Endothelial cell of umbilical vein (primary cell): Measurements from ENCODE around the gene LBHD2. TPM values are rescaled to one million over a fixed set of nuclear protein-coding genes. Genes with fewer than 3 reads are reported as not detected.

Experiments used
- BruUV-seq: library from RNA; stranded (reverse); fragments of 400-500 nt; replicated peaks from 2 replicates; lab custom pipeline; 2021; lab: Mats Ljungman, UMichigan
- CTCF ChIA-PET: fragments of 300-600, 350-600 bp; sonication (Branson Sonifier 250); formaldehyde crosslinking; loops from one replicate; lab custom pipeline; 2021; ENCODE audit warnings: antibody characterized with exemption, inconsistent platforms; lab: Charles Lee
- POLR2A ChIA-PET: fragments of 300-600, 350-600 bp; sonication (Branson Sonifier 250); formaldehyde crosslinking; loops from one replicate; lab custom pipeline; 2021; ENCODE audit warnings: antibody characterized with exemption, inconsistent platforms; lab: Charles Lee
- DNase-seq: peaks from one replicate; pipeline ENCODE4 v3.0.0-alpha.2; 2011; ENCODE audit warnings: low read depth, low spot score
- FAIRE-seq: peaks from 2 replicates; lab custom pipeline; 2011; peaks lifted over from hg19 to GRCh38; lab: Jason Lieb, UNC
- H2AFZ ChIP-seq: 2 replicates; pipeline ENCODE4 v1.6.0; 2012; ENCODE audit warnings: low read depth, low read length, control low read depth, inconsistent platforms
- H3K27ac ChIP-seq: 2 replicates; pipeline ENCODE4 v1.5.1; 2011; ENCODE audit warnings: low read depth, mild to moderate bottlenecking, control low read depth, low read length, moderate library complexity; ENCODE audit not compliant: insufficient read depth
- H3K27me3 ChIP-seq, 2 experiments: 2 replicates each; pipeline versions ENCODE4 v1.6.0 to v1.6.1; 2011; ENCODE audit warnings: low read length in 2 of 2, mixed read lengths in 1 of 2; ENCODE audit not compliant: control insufficient read depth in 2 of 2, insufficient read depth in 2 of 2
- H3K36me3 ChIP-seq, 2 experiments: 2 replicates in 1 of 2; 3 replicates in 1 of 2; pipeline ENCODE4 v1.5.1; 2011; ENCODE audit warnings: low read length in 2 of 2, mild to moderate bottlenecking in 1 of 2, moderate library complexity in 1 of 2; ENCODE audit not compliant: control insufficient read depth in 2 of 2, insufficient read depth in 2 of 2; ENCODE audit errors: extremely low read depth in 1 of 2
- H3K4me1 ChIP-seq: 3 replicates; pipeline ENCODE4 v1.5.1; 2011; ENCODE audit warnings: mild to moderate bottlenecking, low read length; ENCODE audit not compliant: control insufficient read depth, insufficient read depth; ENCODE audit errors: extremely low read depth
- H3K4me2 ChIP-seq: 2 replicates; pipeline ENCODE4 v1.6.1; 2011; ENCODE audit warnings: low read length, control low read depth, mixed read lengths; ENCODE audit not compliant: insufficient read depth
- H3K4me3 ChIP-seq, 3 experiments: fragments of 200-600 bp in 1 of 3; sonication (generic), shearing (Covaris generic) in 1 of 3; replicated peaks in 1 of 3; 2 replicates each; pipeline ENCODE4 v1.5.1; 2011 to 2016; ENCODE audit warnings: control low read depth in 3 of 3, low read length in 3 of 3, mild to moderate bottlenecking in 2 of 3, inconsistent platforms in 1 of 3, low read depth in 1 of 3, moderate library complexity in 1 of 3; ENCODE audit not compliant: insufficient read depth in 1 of 3
- H3K79me2 ChIP-seq: 2 replicates; pipeline ENCODE4 v1.6.0; 2012; ENCODE audit warnings: low read length, inconsistent platforms; ENCODE audit not compliant: control insufficient read depth, insufficient read depth
- H3K9ac ChIP-seq: replicated peaks from 2 replicates; pipeline ENCODE3; 2011; ENCODE audit warnings: low read length, control low read depth; ENCODE audit not compliant: insufficient read depth; ENCODE audit errors: extremely low read depth
- H3K9me1 ChIP-seq: replicated peaks from 3 replicates; pipeline ENCODE4 v1.6.0; 2011; ENCODE audit warnings: mild to moderate bottlenecking, low read length; ENCODE audit not compliant: control insufficient read depth, insufficient read depth; ENCODE audit errors: extremely low read depth
- H3K9me3 ChIP-seq: replicated peaks from 2 replicates; pipeline ENCODE4 v1.5.1; 2012; ENCODE audit warnings: low read length, inconsistent platforms; ENCODE audit not compliant: control insufficient read depth, insufficient read depth
- H4K20me1 ChIP-seq: replicated peaks from 2 replicates; pipeline ENCODE3; 2011; ENCODE audit warnings: mild to moderate bottlenecking, low read length; ENCODE audit not compliant: control insufficient read depth, insufficient read depth; ENCODE audit errors: extremely low read depth
- CTCF ChIP-seq, 2 donors: IDR thresholded peaks; 1 replicate in 1 of 2; 2 replicates in 1 of 2; pipeline ENCODE4 v1.5.1; 2011; ENCODE audit warnings: low read length in 2 of 2, mild to moderate bottlenecking in 2 of 2, moderate library complexity in 2 of 2, control low read depth in 1 of 2, inconsistent platforms in 1 of 2, low read depth in 1 of 2; ENCODE audit not compliant: insufficient read depth in 1 of 2; ENCODE audit errors: extremely low read depth in 1 of 2
- GATA2 ChIP-seq: IDR thresholded peaks from 2 replicates; pipeline ENCODE4 v1.7.0; 2011; ENCODE audit warnings: low read depth, mild to moderate bottlenecking, moderate library complexity, mixed read lengths, low read length; ENCODE audit not compliant: insufficient read length, insufficient read depth
- MYC ChIP-seq: IDR thresholded peaks from one replicate; pipeline ENCODE4 v1.6.1; 2011; ENCODE audit warnings: mild to moderate bottlenecking, low read depth, low read length
- POLR2A ChIP-seq: IDR thresholded peaks from 2 replicates; pipeline ENCODE4 v1.6.1; 2012; ENCODE audit warnings: low read depth, mild to moderate bottlenecking, control low read depth, low read length
- POLR2AphosphoS5 ChIP-seq: IDR thresholded peaks from 2 replicates; pipeline ENCODE4 v1.6.1; 2012; ENCODE audit warnings: low read depth, mild to moderate bottlenecking, control low read depth, low read length, moderate library complexity; ENCODE audit not compliant: insufficient read depth
- dilution Hi-C: fragments of 300-500 bp; cut with MboI; formaldehyde crosslinking; loops from one replicate; pipeline ENCODE4 v1.15.0; 2019; ENCODE audit warnings: low sequenced_read_pairs; ENCODE audit not compliant: extremely low pct_ligation_motif_present
- intact Hi-C: fragments of 100-400 bp; cut with micrococcal nuclease; formaldehyde crosslinking; loops from one replicate; pipeline ENCODE4 v1.10.0; 2022
- polyA plus RNA-seq, 4 experiments: library from polyadenylated mRNA; depleted of rRNA in 3 of 4; stranded (reverse) in 3 of 4; unstranded in 1 of 4; fragments of >200 nt; gene quantifications; 2 replicates each; pipeline versions ENCODE4 v1.2.1 to v1.2.3, GENCODE V29; 2011 to 2012; ENCODE audit warnings: missing spikeins in 1 of 4
- total RNA-seq: library from RNA; stranded (reverse); gene quantifications from 2 replicates; pipeline ENCODE4 v1.2.3, GENCODE V29; 2021
- TF ChIP-seq, protein P1 (sequence below): IDR thresholded peaks from 2 replicates; pipeline ENCODE4 v1.6.1; 2011; ENCODE audit not compliant: insufficient read depth, insufficient read length

Gene LBHD2
- total and polyA plus RNA-seq, 2 donors (not counting 3 experiments of a cell fraction or from before 2014, with no cell fraction given), result not detected

DNA sequence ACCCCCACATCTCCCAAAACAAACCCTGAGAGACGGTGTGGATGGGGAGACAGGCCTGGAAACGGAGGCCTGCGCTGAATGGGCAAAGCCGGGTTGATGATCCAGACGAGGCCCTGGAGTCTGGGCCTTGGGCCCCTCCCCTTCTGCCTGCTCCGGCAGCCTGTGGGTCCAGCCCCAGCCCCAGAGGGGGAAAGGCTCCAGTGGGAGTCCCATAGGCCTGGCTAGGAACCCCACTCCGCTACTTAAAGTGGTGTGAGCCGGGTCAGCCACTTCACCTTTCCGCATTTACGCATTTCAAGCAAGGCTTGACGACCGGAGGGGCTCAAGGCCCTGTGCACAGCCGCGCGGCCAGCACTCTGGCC, 38.6 kb downstream of the LBHD2 start:
- FAIRE-seq, result no peak
- Histone ChIP-seq H4K20me1 (no peaks in the 10 kb centered on the region), H3K36me3 (no peaks in the 10 kb centered on the region), H3K4me3 (no peak overlapping the region), H3K4me2 (peak overlapping the region; percentile 1), H3K9me3 (no peaks in the 10 kb centered on the region), H3K4me1 (peaks cover 32% of the 10 kb centered on the region), H3K27ac (peak overlapping the region; percentile 42), H3K79me2 (no peaks in the 10 kb centered on the region), H3K9ac (peak overlapping the region; percentile 4), H2AFZ (peak overlapping the region; percentile 9), H3K9me1 (no peaks in the 10 kb centered on the region), H3K27me3 (no peaks in the 10 kb centered on the region)
- no peak for TF ChIP-seq CTCF (IDR thresholded peaks at IDR 0.05; ENCODE audit: extremely low read depth in 1 of 2, insufficient read depth in 1 of 2, low read depth in 1 of 2, low read length in 2 of 2)
- intact Hi-C loops, result loop anchor here (2.0 to 10.0 kb wide), 2 partner anchors 14 to 262 kb away; partner anchors contain the start of gene MARK3
- POLR2A ChIA-PET, result no interaction called here
- DNase-seq, result no peak
- BruUV-seq, result no TSS peak
- CTCF ChIA-PET, result no interaction called here
- dilution Hi-C loops, result no loop called here

GRCh38 chr14:103122947-103123633, 39.1 kb downstream of the LBHD2 start, which contains the start of gene TNFAIP2:
TSS of gene TNFAIP2 (plus strand) at chr14:103123461. CDS start at chr14:103126458, 2,997 bp downstream.
- ChIA-PET POLR2A (no interaction called here), CTCF (interaction anchor here (0.6 to 1.5 kb wide), 5 partner anchors 11 to 20 kb away, joined by 3 to 15 read pairs (median 3); no protein-coding TSS in a partner anchor)
- TF ChIP-seq, protein P1, sequence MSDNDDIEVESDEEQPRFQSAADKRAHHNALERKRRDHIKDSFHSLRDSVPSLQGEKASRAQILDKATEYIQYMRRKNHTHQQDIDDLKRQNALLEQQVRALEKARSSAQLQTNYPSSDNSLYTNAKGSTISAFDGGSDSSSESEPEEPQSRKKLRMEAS, result no peak
- TF ChIP-seq CTCF (IDR thresholded peaks at IDR 0.05; ENCODE audit: extremely low read depth in 1 of 2, insufficient read depth in 1 of 2, low read depth in 1 of 2, low read length in 2 of 2) (no peak), GATA2 (no peak), POLR2A (peak; percentile 22), POLR2AphosphoS5 (peak; percentile 42), MYC (no peak)
- Histone ChIP-seq H3K27ac (peak within 1 kb of the TSS; percentile 42), H3K27me3 (no peaks in the 10 kb centered on the region), H3K9me1 (no peaks in the 10 kb centered on the region), H3K9ac (peak within 1 kb of the TSS; percentile 4), H4K20me1 (no peaks in the 10 kb centered on the region), H3K4me2 (peak within 1 kb of the TSS; percentile 23), H3K36me3 (no peaks in the 10 kb centered on the region), H3K4me3 (peak within 1 kb of the TSS in 1 of 3 experiments; percentile 58), H3K79me2 (no peaks in the 10 kb centered on the region), H2AFZ (peak within 1 kb of the TSS; percentile 83), H3K4me1 (peaks cover 31% of the 10 kb centered on the region), H3K9me3 (no peaks in the 10 kb centered on the region)
- no TSS peak for BruUV-seq
- DNase-seq (peak; percentile 41), FAIRE-seq (no peak)
- intact Hi-C loops (loop anchor here (2.0 to 10.0 kb wide), 2 partner anchors 14 to 262 kb away; partner anchors contain the start of gene MARK3), dilution Hi-C loops (no loop called here)
